Limb (tissue), 2 donors: ENCODE data around the gene DDR1.
"Not testable (repeated sequence)": the region's sequence is repeated elsewhere in the genome, so short reads cannot be mapped to it uniquely, and the experiment has no call there.

ENCODE experiments used
- DNase-seq, 2 donors: peaks; one replicate each; pipeline ENCODE4 v3.0.0-alpha.2; 2016; ENCODE audit errors: extremely low spot score in 2 of 2

DDR1 gene

GRCh38 chr6:30917041-30917440, 32.7 kb downstream of the DDR1 start:
- no peak for DNase-seq

DNA sequence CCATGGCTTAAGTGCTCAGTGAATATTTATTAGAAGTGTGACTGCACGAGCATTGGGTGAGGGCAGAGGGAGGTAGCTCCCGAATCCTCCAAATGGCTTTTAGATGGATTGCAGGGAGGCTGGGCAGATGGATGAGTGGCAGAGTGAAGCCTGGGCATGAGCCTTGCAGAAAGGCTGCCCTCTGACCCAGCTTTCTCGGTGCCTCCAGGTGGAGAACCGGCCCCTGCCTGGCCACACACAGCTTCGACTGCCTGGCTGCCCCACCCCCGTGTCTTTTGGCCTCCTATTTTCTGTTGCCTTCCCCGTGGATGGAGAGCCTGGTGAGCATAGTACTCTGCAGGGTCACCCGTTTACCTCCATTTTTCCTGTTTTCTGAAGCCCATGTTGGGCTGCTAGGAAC, 33.2 kb downstream of the DDR1 start:
- DNase-seq: no peak

DNA sequence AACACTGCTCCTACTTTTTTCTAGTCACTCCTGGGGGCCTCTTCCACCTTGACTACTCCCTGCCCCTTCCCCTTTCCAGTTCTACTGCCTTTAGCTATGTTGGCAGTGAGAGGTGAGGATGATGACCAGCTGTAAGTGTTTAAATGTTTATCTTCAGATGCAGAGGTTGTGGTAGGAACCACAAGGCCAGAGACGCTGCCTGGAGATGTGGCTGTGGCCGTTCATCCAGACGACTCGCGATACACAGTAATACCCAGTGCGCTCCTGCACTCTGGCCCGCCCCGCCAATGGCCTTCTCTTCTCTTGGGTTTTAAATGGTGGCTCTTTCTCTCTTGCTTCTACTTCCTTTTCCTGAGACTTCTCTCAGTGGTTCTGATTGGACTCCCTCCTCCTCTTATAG, 34.4 kb downstream of the DDR1 start:
- DNase-seq: no peak

GRCh38 chr6:30922447-30922852, 38.1 kb downstream of the DDR1 start:
- no peak for DNase-seq

DNA sequence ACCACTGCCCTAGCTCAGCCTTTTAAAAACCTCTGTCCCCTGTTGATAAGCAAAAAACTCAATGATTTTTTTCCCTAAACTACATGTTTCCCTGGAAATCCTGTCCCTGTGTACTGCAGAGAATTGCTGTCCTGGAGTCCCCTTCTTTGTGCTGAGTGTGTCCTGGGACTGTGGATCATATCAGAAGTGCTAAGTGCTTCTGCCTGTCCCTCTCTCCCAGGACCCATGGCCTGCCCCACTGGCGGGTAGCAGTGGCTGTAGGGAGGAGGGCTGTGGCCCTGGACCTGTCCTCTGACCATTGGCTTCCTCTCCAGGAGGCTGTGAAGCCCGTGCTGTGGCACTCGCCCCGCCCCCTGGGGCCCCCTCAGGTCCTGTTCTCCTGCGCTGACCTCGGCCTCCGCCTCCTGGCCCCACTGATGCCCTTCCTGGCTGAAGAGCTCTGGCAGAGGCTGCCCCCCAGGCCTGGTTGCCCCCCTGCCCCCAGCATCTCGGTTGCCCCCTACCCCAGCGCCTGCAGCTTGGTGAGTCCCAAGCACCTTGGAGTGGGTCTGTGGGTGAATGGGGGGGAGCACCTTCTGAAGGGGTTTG, 39.8 kb downstream of the DDR1 start:
- DNase-seq: not testable (repeated sequence)

- no peak for DNase-seq
These were observed 42.3 kb downstream of the DDR1 start for GRCh38 chr6:30926644-30927043.

DNA sequence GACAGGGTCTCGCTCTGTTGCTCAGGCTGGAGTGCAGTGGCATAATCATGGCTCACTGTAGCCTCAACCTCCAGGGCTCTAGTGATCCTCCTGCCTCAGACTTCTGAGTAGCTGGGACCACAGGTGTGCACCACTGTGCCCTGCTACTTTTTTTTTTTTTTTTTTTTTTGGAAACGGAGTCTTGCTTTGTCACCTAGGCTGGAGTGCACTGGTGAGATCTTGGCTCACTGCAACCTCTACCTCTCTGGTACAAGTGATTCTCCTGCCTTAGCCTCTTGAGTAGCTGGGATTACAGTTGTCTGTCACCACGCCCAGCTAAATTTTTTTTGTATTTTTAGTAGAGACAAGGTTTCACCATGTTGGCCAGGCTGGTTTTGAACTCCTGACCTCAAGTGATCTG, 42.8 kb downstream of the DDR1 start:
- DNase-seq: not testable (repeated sequence)

DNA sequence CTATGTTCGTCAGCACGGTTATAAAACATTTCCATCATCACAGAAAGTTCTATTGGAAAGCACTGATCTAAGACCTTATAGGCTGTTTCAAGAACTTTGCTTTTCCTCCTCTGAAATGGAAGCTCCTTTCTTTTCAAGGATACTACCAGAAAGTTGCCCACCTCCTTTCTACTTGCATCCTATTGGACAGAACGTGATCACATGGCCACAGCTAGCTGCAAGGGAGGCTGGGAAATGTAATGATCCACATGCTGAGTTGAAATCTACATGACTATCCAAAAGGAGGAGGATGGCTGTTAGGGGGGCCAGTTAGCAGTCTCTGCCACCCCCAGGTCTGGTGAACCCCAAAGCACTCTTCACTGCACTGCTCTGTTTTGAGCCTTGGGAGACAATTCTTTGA, 44.4 kb downstream of the DDR1 start:
- DNase-seq: no peak

DNA sequence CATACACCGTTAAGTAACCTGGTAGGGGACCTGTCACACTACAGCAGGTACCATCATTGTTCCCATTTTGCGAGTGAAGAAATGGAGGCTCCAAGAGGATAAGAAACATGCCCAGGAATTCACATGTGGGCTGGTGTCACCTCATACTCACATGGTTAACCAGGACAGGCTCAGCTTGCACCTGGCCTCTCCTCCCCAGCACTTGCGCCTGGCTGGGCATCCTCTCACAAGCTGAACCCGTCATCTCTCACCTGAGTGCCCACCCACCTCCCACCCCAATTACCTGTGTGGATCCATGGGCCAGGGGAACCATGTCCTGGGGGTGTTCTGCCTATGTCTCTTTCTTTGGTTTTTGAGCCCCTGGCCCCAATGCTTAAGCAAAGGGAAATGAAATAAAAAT, 46.2 kb downstream of the DDR1 start:
- DNase-seq: no peak

- no peak for DNase-seq
These were observed 47.0 kb downstream of the DDR1 start for GRCh38 chr6:30931272-30931671.

DNA sequence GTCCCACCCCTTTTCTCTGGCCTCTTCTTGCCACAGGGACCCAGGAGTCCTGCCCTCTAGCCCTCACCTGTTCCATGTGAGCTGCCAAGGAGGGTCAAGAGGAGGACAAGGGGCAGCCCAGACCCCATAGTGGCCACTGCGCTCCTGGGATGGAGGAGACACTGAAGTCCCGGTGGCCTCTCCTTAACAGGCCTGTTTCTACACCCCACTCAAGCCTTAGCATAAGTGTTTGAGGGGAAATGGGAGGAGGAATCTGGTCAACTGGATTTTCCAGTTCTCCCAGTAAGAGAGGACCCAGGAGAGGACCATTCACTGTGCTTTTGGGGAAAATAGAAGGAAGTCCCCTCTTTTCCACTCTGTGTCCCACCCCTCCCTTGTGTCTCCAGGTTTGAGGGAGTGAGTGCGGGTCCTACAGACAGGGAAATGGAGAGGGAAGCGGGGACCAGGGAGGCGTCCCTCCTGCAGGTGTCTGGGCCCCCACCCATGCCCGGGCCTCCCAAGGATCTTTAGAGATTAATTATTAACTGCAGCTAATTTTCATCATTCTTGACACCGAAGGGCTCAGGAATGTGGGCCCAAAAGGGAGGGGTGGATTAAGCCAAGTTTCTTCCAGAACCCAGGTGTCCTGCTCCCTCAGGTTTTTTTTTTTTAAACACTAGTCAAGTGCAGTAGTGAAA, 47.8 kb downstream of the DDR1 start, which contains the start of gene SFTA2:
Gene SFTA2 (minus strand): TSS at position 202 of the 677 bp plus-strand sequence. CDS start 74 bp downstream, at position 128.
- no peak for DNase-seq

DNA sequence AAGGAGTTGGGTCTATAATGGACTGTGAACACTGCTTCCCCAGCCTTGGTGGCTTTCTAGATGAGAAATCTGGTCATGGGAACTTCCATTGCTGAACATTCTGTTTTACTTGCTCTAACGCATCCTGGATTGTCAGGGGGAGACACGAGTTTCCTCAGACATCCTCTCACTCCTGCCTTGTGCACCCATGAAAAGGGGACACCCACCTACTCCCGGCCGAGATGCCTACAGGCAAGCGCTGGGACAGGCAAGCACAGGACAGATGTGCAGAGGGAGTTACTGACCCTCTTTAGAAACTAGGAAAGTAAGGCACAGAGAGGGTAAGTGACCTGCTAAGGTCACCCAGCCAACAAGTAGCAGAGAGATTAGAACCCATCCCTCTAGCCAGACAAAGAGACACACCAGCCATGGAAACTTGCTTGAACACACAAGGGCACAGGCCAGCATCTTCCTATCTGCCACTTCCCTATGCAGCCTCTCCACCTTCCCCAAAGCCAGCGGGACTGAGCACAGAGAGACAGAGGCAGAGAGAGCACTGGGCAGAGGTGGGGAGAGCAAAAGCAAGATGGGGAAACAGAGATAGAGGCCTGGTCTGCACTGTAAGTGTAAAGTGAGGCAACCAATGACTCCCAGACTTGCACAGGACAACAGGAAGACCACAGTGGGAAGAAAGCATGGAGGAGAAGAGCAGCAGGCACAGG, 48.5 kb downstream of the DDR1 start:
- DNase-seq: no peak

- no peak for DNase-seq
These were observed 50.7 kb downstream of the DDR1 start for GRCh38 chr6:30935018-30935417.

DNA sequence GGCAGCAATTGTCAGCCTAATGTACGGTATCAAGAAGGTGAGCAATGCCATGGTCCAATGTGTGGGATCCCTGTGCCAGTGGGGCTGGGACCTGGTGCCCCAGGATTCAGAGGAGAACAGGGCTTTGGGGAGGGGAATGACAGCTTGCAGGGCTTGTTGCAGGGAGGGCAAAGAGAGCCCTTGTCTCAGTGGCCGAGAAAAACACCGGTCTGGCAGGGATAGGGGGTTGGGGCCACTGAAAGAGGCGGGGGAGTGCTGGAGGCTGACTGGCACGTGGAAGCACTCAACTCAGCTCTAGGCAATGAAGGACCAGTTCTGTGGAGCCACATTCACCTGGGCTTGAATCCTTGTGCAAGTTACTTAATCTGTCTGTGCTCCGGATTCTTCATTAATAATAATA, 52.9 kb downstream of the DDR1 start:
- DNase-seq: no peak

- no peak for DNase-seq
These were observed 54.4 kb downstream of the DDR1 start for GRCh38 chr6:30938730-30939129.

DNA sequence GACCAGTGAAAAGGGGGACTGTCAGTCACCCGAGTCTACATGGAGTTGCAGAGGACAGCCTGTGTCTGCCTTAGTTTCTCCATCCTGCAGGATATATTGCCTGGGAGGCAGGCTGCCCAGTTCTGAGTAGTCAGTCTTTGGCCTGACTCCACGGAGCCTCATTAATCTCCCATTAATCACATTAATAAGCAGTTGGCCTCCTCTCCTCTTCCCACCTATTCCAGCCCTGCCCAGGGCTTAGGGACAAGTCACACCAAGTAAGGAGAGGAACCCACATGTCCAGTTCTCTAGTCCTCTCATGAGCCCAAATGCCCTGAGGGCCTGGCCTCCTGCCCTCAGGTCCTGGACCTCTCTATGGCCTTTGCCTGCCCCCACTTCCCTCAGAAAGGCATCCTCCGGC, 55.2 kb downstream of the DDR1 start:
- DNase-seq: no peak

DNA sequence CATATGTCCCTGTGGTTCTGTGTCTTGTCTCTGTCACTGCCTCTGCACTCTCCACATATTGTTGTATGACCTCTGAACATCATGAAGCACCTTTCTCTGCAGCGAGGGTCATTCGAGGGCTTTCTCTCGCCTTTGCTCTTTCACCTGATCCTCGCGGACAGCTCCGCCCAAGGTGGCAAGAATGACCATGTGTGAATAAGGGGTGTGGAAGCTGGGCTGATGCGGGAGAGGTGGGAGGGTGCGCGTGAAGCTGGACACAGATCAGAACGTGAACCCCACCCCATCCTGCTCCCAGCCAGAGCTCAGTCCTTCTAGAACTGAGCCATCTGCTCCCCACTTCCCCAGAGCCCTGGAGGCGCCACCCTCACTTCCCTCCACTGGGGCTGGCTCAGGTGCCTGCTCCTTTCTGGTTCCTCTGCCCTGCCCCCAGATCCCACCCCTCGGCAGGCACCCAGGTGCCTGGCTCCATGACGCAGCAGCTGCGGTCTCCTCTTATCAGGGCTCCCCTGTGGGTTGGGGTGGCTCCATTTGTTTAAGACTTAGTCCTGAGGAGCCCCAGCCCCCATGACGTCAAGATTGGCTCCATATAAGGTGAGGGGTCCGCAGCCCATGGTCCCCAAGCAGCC, 56.2 kb downstream of the DDR1 start, which contains the start of gene MUCL3:
Gene MUCL3 (plus strand): TSS at position 613 of the 626 bp plus-strand sequence. CDS start 27 bp downstream, outside the sequence.
- no peak for DNase-seq

DNA sequence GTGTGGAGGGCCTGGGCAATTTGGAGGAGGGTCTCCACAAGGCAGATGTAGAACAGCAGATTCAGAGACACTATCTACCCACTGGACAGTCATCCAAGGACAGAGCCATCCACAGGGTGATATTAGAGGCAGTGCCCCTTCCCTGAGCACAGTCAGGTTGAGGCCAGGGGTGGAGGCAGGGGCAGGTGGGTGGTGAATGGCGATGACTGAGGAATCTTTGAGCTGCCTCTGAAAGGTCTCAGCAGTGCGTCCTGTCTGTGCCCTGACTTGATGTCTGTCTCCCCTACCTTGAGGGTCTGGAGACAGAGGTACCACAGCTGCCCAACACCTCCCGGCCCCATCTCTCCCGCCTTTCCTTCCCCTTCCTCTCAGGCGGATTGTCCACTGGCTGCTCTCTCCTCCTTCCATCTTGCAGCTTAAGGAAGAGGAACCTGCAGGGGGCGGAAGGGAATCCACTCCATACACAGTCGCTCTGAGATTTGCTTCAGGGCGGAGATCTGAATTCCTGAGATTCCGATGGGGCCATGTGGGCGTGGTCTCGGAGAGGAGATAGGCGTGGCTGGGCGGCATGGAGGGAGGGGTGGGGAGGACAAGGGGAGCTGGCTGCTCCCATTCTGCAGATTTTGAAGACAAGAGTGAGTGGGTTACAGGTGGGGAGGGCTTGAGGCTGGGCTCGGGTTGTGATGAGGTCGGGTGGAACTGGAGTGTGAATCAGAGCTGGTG, 58.2 kb downstream of the DDR1 start:
- peak; percentile 44 to 67 for DNase-seq

GRCh38 chr6:30944051-30944450, 59.7 kb downstream of the DDR1 start:
- DNase-seq: no peak

GRCh38 chr6:30945281-30945680, 61.0 kb downstream of the DDR1 start:
- DNase-seq: no peak

DNA sequence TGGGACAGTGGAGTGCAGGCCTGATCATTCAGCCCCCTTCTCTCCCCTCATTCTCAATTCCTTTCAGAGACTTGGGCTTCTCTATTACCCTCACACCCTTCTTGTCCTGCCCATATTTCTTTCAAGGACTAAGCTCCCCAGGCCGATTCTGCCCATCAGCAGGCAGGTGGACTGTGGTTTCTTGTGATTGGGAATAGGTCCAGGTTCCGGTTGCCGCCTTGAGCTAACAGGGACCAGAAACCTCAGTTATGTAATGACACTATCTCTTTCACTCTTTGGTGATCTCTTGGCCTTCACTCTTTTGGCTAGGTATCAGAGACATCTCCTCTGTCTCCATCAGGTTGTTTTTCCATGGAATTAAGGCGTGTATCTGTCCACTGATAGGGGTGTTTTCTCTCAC, 62.9 kb downstream of the DDR1 start:
- no peak for DNase-seq

GRCh38 chr6:30948811-30949210, 64.5 kb downstream of the DDR1 start:
- no peak for DNase-seq
